ENCODE results near the gene MAGI2. TPM values are rescaled to one million over a fixed set of nuclear protein-coding genes. Genes with fewer than 3 reads are reported as not detected.

The MAGI2 gene
- total and polyA plus RNA-seq, 2 of the 13 experiments (the other 11 are each of a cell fraction or from before 2014, with no cell fraction given): 1.5 to 3.8 TPM

DNA sequence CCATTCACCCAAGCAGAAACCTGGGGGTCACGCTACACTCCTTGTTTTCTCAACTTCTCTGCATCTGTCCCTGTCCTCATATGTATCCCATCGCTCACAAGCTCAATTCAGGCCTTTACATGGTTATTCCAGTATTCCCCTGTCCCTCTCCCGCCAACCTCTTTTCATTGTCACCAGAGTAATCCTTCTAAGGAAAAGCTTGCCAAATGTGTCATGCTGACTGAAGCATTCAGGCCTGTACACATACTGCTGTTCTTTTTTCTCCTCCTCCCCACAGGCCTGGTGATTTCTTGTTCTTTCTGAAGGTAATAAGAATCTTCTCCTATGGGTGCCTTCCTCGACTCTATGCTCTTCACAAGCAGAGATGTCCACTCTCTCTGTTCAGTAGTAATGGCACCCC lies 1372.7 kb downstream of the MAGI2 start:
- intact Hi-C loops (cut with micrococcal nuclease; ENCODE audit: unreplicated experiment): no loop called here
- Histone ChIP-seq H3K4me3 (replicated peaks in 1 of 3; ENCODE audit: insufficient read depth in 1 of 3, low read depth in 2 of 3, low read length in 3 of 3) (no peak overlapping the region), H4K20me1 (ENCODE audit: insufficient read depth, low read length) (no peaks in the 10 kb centered on the region), H3K4me1 (ENCODE audit: insufficient read depth, low read length) (no peaks in the 10 kb centered on the region), H2AFZ (ENCODE audit: low read length) (no peak overlapping the region), H3K79me2 (ENCODE audit: insufficient read depth, low read length) (no peaks in the 10 kb centered on the region), H3K4me2 (ENCODE audit: low read depth, low read length) (no peak overlapping the region), H3K9me3 (ENCODE audit: low read length) (no peaks in the 10 kb centered on the region), H3K9ac (ENCODE audit: insufficient read depth, low read depth, low read length) (no peak overlapping the region), H3K27ac (ENCODE audit: extremely low read length, insufficient read depth, low read length) (no peak overlapping the region), H3K27me3 (ENCODE audit: control insufficient read depth in 1 of 2, insufficient read depth in 2 of 2, low read length in 2 of 2) (peaks cover 0 to 11% of the 10 kb centered on the region in 2 experiments; a peak in 3 of 5 replicates), H3K36me3 (replicated peaks in 1 of 2; ENCODE audit: control insufficient read depth in 1 of 2, insufficient read depth in 2 of 2, low read length in 2 of 2) (no peaks in the 10 kb centered on the region)
- ATAC-seq: no peak
- POLR2A ChIA-PET: no interaction called here
- TF ChIP-seq IKZF1 (IDR thresholded peaks at IDR 0.05): no peak
- TF ChIP-seq HDAC2 (CRISPR knock-in tag; IDR thresholded peaks at IDR 0.05): no peak
- TF ChIP-seq ETV6 (CRISPR knock-in tag; conservative IDR thresholded peaks at IDR 0.05): no peak
- TF ChIP-seq, protein P1, sequence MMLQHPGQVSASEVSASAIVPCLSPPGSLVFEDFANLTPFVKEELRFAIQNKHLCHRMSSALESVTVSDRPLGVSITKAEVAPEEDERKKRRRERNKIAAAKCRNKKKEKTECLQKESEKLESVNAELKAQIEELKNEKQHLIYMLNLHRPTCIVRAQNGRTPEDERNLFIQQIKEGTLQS (CRISPR knock-in tag; IDR thresholded peaks at IDR 0.05): no peak
- TF ChIP-seq HOXA5 (CRISPR knock-in tag; IDR thresholded peaks at IDR 0.05): no peak
- BruUV-seq (replicated peaks): no TSS peak
- no peak for DNase-seq (ENCODE audit: low spot score)
- WGBS (ENCODE audit: low lambda C conversion rate): 39% methylated on average over 4 of the region's 4 CpGs
- no peak for FAIRE-seq
- CTCF ChIA-PET (ENCODE audit: low intra/inter-chr PET ratio, low total read pairs): no interaction called here
- in situ Hi-C loops (cut with HindIII; ENCODE audit: extremely low pct_ligation_motif_present, low pct_unique_long_range_greater_than_20kb): no loop called here

DNA sequence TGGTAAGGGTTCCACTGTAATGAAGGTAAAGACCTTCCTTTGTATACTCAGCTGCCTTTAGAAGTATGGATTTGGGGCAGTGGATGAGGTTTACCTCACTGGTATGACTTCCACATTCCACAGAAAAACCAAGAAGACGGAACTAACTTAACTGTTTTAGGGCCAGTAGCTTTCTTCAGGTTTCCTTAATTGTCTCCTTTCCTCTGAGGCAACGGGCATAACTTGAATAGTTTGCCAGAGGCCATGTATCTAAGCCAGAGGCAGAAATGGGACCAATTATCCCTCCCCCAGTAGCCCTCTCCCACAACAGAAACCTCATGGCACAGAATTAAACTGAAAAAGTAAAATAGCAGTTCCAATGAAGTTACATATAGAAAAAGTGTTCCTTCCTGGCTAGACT lies 1373.2 kb downstream of the MAGI2 start:
- no peaks in the 10 kb centered on the region for H3K4me1 ChIP-seq (ENCODE audit: insufficient read depth, low read length)
- no peak overlapping the region for H3K4me2 ChIP-seq (ENCODE audit: low read depth, low read length)
- H3K36me3 ChIP-seq (replicated peaks in 1 of 2; ENCODE audit: control insufficient read depth in 1 of 2, insufficient read depth in 2 of 2, low read length in 2 of 2): no peaks in the 10 kb centered on the region
- H3K9ac ChIP-seq (ENCODE audit: insufficient read depth, low read depth, low read length): no peak overlapping the region
- no peak for ATAC-seq
- TF ChIP-seq, protein P2, sequence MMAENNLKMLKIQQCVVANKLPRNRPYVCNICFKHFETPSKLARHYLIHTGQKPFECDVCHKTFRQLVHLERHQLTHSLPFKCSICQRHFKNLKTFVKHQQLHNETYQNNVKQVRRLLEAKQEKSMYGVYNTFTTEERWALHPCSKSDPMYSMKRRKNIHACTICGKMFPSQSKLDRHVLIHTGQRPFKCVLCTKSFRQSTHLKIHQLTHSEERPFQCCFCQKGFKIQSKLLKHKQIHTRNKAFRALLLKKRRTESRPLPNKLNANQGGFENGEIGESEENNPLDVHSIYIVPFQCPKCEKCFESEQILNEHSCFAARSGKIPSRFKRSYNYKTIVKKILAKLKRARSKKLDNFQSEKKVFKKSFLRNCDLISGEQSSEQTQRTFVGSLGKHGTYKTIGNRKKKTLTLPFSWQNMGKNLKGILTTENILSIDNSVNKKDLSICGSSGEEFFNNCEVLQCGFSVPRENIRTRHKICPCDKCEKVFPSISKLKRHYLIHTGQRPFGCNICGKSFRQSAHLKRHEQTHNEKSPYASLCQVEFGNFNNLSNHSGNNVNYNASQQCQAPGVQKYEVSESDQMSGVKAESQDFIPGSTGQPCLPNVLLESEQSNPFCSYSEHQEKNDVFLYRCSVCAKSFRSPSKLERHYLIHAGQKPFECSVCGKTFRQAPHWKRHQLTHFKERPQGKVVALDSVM (CRISPR knock-in tag; IDR thresholded peaks at IDR 0.05): no peak
- TF ChIP-seq RAD51 (IDR thresholded peaks at IDR 0.05; ENCODE audit: borderline replicate concordance): no peak
- TF ChIP-seq, protein P3, sequence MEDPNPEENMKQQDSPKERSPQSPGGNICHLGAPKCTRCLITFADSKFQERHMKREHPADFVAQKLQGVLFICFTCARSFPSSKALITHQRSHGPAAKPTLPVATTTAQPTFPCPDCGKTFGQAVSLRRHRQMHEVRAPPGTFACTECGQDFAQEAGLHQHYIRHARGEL (CRISPR knock-in tag; IDR thresholded peaks at IDR 0.05): no peak
- TF ChIP-seq HIVEP1 (CRISPR knock-in tag; IDR thresholded peaks at IDR 0.05): no peak
- no peak for TF ChIP-seq MBD4 (IDR thresholded peaks at IDR 0.05; ENCODE audit: borderline replicate concordance, low read length)
- TF ChIP-seq MAFG (CRISPR knock-in tag; IDR thresholded peaks at IDR 0.05): no peak
- TF ChIP-seq RFX1 (IDR thresholded peaks at IDR 0.05): no peak
- TF ChIP-seq RCOR2 (CRISPR knock-in tag; IDR thresholded peaks at IDR 0.05): no peak
- TF ChIP-seq SCMH1 (CRISPR knock-in tag; IDR thresholded peaks at IDR 0.05; ENCODE audit: borderline replicate concordance): no peak
- TF ChIP-seq ZNF354B (CRISPR knock-in tag; IDR thresholded peaks at IDR 0.05): no peak
- no peak for TF ChIP-seq CCAR2 (optimal IDR thresholded peaks at IDR 0.05; ENCODE audit: low read depth, low read length)
- TF ChIP-seq PRMT3 (CRISPR knock-in tag; IDR thresholded peaks at IDR 0.05; ENCODE audit: borderline replicate concordance, low read depth): no peak
- TF ChIP-seq ZNF496 (CRISPR knock-in tag; IDR thresholded peaks at IDR 0.05; ENCODE audit: insufficient replicate concordance): no peak
- no peak for TF ChIP-seq NCOA2 (CRISPR knock-in tag; IDR thresholded peaks at IDR 0.05)
- no peak for TF ChIP-seq MIER2 (CRISPR knock-in tag; IDR thresholded peaks at IDR 0.05)
- WGBS (ENCODE audit: low lambda C conversion rate): 0% methylated on average over 2 of the region's 2 CpGs
- no peak for FAIRE-seq
- H3K79me2 ChIP-seq (ENCODE audit: insufficient read depth, low read length): no peaks in the 10 kb centered on the region
- peaks cover 0 to 11% of the 10 kb centered on the region in 2 experiments; a peak in 3 of 5 replicates for H3K27me3 ChIP-seq (ENCODE audit: control insufficient read depth in 1 of 2, insufficient read depth in 2 of 2, low read length in 2 of 2)
- H3K27ac ChIP-seq (ENCODE audit: extremely low read length, insufficient read depth, low read length): no peak overlapping the region
- no TSS peak for BruUV-seq (replicated peaks)
- in situ Hi-C loops (cut with HindIII; ENCODE audit: extremely low pct_ligation_motif_present, low pct_unique_long_range_greater_than_20kb) (no loop called here), intact Hi-C loops (cut with micrococcal nuclease; ENCODE audit: unreplicated experiment) (no loop called here)
- no peak for DNase-seq (ENCODE audit: low spot score)
- ChIA-PET CTCF (ENCODE audit: low intra/inter-chr PET ratio, low total read pairs) (no interaction called here), POLR2A (no interaction called here)
- H4K20me1 ChIP-seq (ENCODE audit: insufficient read depth, low read length): no peaks in the 10 kb centered on the region
- H2AFZ ChIP-seq (ENCODE audit: low read length): no peak overlapping the region
- no peaks in the 10 kb centered on the region for H3K9me3 ChIP-seq (ENCODE audit: low read length)
- H3K4me3 ChIP-seq (replicated peaks in 1 of 3; ENCODE audit: insufficient read depth in 1 of 3, low read depth in 2 of 3, low read length in 3 of 3): no peak overlapping the region
